Adipocyte (in vitro differentiated cells): ENCODE data around the gene DNAJC17.

Experiments used
- DNase-seq: peaks from one replicate; pipeline ENCODE4 v3.0.0-alpha.2; 2015; ENCODE audit warnings: low read depth
- H3K27me3 ChIP-seq: replicated peaks from 2 replicates; pipeline ENCODE4 v1.7.0; 2013; ENCODE audit warnings: mild to moderate bottlenecking, low read length, moderate library complexity; ENCODE audit not compliant: control insufficient read depth, insufficient read depth
- H3K36me3 ChIP-seq: 2 replicates; pipeline ENCODE4 v1.7.0; 2013; ENCODE audit warnings: low read length, mild to moderate bottlenecking, moderate library complexity; ENCODE audit not compliant: control insufficient read depth, insufficient read depth, severe bottlenecking
- H3K4me1 ChIP-seq: 2 replicates; pipeline ENCODE4 v1.7.0; 2013; ENCODE audit warnings: mild to moderate bottlenecking, low read length, moderate library complexity; ENCODE audit not compliant: control insufficient read depth, insufficient read depth
- H3K4me3 ChIP-seq: 2 replicates; pipeline ENCODE4 v1.7.0; 2013; ENCODE audit warnings: mild to moderate bottlenecking, low read length, moderate library complexity
- H3K9ac ChIP-seq: 2 replicates; pipeline ENCODE4 v1.7.0; 2013; ENCODE audit warnings: mild to moderate bottlenecking, low read length, moderate library complexity
- H3K9me3 ChIP-seq: 2 replicates; pipeline ENCODE4 v1.7.0; 2013; ENCODE audit warnings: mild to moderate bottlenecking, low read length, moderate library complexity; ENCODE audit not compliant: control insufficient read depth

The DNAJC17 gene

GRCh38 chr15:40722354-40722753 lies 84.9 kb downstream of the DNAJC17 start:
- no peaks in the 10 kb centered on the region for H3K27me3 ChIP-seq
- no peaks in the 10 kb centered on the region for H3K4me1 ChIP-seq
- DNase-seq: no peak
- no peaks in the 10 kb centered on the region for H3K36me3 ChIP-seq
- H3K9me3 ChIP-seq: no peaks in the 10 kb centered on the region
- H3K9ac ChIP-seq: no peak overlapping the region
- no peak overlapping the region for H3K4me3 ChIP-seq

GRCh38 chr15:40721701-40722100 lies 85.6 kb downstream of the DNAJC17 start:
- Histone ChIP-seq H3K4me1 (no peaks in the 10 kb centered on the region), H3K36me3 (no peaks in the 10 kb centered on the region), H3K4me3 (no peak overlapping the region), H3K9me3 (no peaks in the 10 kb centered on the region), H3K9ac (no peak overlapping the region), H3K27me3 (no peaks in the 10 kb centered on the region)
- no peak for DNase-seq

- DNase-seq: no peak
- Histone ChIP-seq H3K4me1 (no peaks in the 10 kb centered on the region), H3K9me3 (no peaks in the 10 kb centered on the region), H3K36me3 (no peaks in the 10 kb centered on the region), H3K4me3 (no peak overlapping the region), H3K27me3 (no peaks in the 10 kb centered on the region), H3K9ac (no peak overlapping the region)
Observed at GRCh38 chr15:40716165-40716564, 91.1 kb downstream of the DNAJC17 start.
